ENCODE data around the gene DVL3.

DNA sequence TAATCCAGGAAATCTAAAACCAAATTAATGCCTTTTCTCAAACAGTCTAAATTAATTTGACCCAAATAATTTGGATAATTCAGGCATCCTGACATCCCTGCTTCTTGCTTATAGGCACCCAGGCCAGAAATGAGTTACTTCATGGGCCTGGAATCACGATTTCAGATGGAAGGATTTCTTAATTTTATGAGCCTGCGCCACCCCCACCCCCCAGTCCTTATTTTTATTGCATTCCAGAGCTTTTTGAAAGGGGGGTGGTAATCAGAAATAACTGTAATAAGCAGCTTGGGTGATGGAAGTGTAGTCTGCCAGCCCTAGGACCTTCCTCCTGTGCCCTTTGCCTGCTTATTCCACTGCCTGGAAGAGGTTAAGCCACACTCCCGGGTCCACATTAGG is 20.8 kb downstream of the DVL3 start:
- TF ChIP-seq, protein P1, sequence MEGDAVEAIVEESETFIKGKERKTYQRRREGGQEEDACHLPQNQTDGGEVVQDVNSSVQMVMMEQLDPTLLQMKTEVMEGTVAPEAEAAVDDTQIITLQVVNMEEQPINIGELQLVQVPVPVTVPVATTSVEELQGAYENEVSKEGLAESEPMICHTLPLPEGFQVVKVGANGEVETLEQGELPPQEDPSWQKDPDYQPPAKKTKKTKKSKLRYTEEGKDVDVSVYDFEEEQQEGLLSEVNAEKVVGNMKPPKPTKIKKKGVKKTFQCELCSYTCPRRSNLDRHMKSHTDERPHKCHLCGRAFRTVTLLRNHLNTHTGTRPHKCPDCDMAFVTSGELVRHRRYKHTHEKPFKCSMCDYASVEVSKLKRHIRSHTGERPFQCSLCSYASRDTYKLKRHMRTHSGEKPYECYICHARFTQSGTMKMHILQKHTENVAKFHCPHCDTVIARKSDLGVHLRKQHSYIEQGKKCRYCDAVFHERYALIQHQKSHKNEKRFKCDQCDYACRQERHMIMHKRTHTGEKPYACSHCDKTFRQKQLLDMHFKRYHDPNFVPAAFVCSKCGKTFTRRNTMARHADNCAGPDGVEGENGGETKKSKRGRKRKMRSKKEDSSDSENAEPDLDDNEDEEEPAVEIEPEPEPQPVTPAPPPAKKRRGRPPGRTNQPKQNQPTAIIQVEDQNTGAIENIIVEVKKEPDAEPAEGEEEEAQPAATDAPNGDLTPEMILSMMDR (IDR thresholded peaks at IDR 0.05), result no peak
- no peak for TF ChIP-seq POLR2A (IDR thresholded peaks at IDR 0.05)

Data from breast epithelium (tissue), 3 donors.